ENCODE results near the gene ARHGEF11.

Gene ARHGEF11

GRCh38 chr1:156947818-156948525, 97.6 kb downstream of the ARHGEF11 start:
- DNase-seq = no peak

- no peak for DNase-seq
These were observed 98.4 kb downstream of the ARHGEF11 start for GRCh38 chr1:156947127-156947526.

- DNase-seq = no peak
These were observed 99.5 kb downstream of the ARHGEF11 start for GRCh38 chr1:156945881-156946661.

- DNase-seq = no peak
These were observed 100.7 kb downstream of the ARHGEF11 start for GRCh38 chr1:156944848-156945247.

- DNase-seq = no peak
These were observed 101.3 kb downstream of the ARHGEF11 start for GRCh38 chr1:156944268-156944667.

- DNase-seq = no peak
These were observed 101.8 kb downstream of the ARHGEF11 start for GRCh38 chr1:156943756-156944155.

- DNase-seq = no peak
These were observed 103.0 kb downstream of the ARHGEF11 start for GRCh38 chr1:156942576-156942975.

- DNase-seq = no peak
These were observed 103.4 kb downstream of the ARHGEF11 start for GRCh38 chr1:156942176-156942575.

- DNase-seq = no peak
These were observed 103.9 kb downstream of the ARHGEF11 start for GRCh38 chr1:156941675-156942074.

GRCh38 chr1:156939786-156940334, 105.7 kb downstream of the ARHGEF11 start:
- no peak for DNase-seq

GRCh38 chr1:156938813-156939212, 106.7 kb downstream of the ARHGEF11 start:
- no peak for DNase-seq

- no peak for DNase-seq
These were observed 107.7 kb downstream of the ARHGEF11 start for GRCh38 chr1:156937883-156938282.

- no peak for DNase-seq
These were observed 108.8 kb downstream of the ARHGEF11 start for GRCh38 chr1:156936721-156937220.

- no peak for DNase-seq
These were observed 109.4 kb downstream of the ARHGEF11 start for GRCh38 chr1:156936191-156936590.

GRCh38 chr1:156935505-156936128, 109.9 kb downstream of the ARHGEF11 start:
- no peak for DNase-seq

GRCh38 chr1:156933136-156933535, 112.4 kb downstream of the ARHGEF11 start:
- no peak for DNase-seq

- no peak for DNase-seq
These were observed 113.4 kb downstream of the ARHGEF11 start for GRCh38 chr1:156931974-156932710.

GRCh38 chr1:156931211-156931952, 114.2 kb downstream of the ARHGEF11 start:
- no peak for DNase-seq

GRCh38 chr1:156930483-156930882, 115.1 kb downstream of the ARHGEF11 start:
- DNase-seq = no peak

GRCh38 chr1:156929596-156930238, 115.8 kb downstream of the ARHGEF11 start:
- DNase-seq = no peak

GRCh38 chr1:156928043-156928602, 117.4 kb downstream of the ARHGEF11 start:
- no peak for DNase-seq

All from effector CD8-positive, alpha-beta T cell (primary cell).